GM21619 (cell line): Measurements from ENCODE around the gene TAC3.
"Not testable (repeated sequence)": the region's sequence is repeated elsewhere in the genome, so short reads cannot be mapped to it uniquely, and the experiment has no call there.

ENCODE experiments used
- ATAC-seq: cut with Tn5 transposase; IDR thresholded peaks from one replicate; pipeline ENCODE4 v1.9.1; 2021; ENCODE audit not compliant: unreplicated experiment

The TAC3 gene

GRCh38 chr12:57016348-57016747, at the start of gene TAC3:
Gene TAC3 (minus strand): TSS chr12:57016529. CDS start chr12:57015797, 732 bp downstream.
- ATAC-seq: no peak

- peak; percentile 86 for ATAC-seq
Measured at GRCh38 chr12:57063991-57064685, 47.8 kb upstream of the TAC3 start.

- peak; percentile 57 for ATAC-seq
Measured at GRCh38 chr12:57058454-57058853, 42.1 kb upstream of the TAC3 start.

- ATAC-seq: no peak
Measured at GRCh38 chr12:57057067-57057751, 40.9 kb upstream of the TAC3 start.

GRCh38 chr12:57055824-57056223, 39.5 kb upstream of the TAC3 start:
- ATAC-seq: no peak

GRCh38 chr12:57053901-57054300, 37.6 kb upstream of the TAC3 start:
- ATAC-seq: not testable (repeated sequence)

GRCh38 chr12:57053146-57053545, 36.8 kb upstream of the TAC3 start:
- not testable (repeated sequence) for ATAC-seq

- no peak for ATAC-seq
Measured at GRCh38 chr12:57051011-57051410, 34.7 kb upstream of the TAC3 start.

GRCh38 chr12:57049890-57050289, 33.6 kb upstream of the TAC3 start, which contains the start of gene MYO1A:
Gene MYO1A (minus strand): TSS chr12:57050129. CDS start chr12:57048323, 1,806 bp downstream.
- ATAC-seq: no peak

- no peak for ATAC-seq
Measured at GRCh38 chr12:57049119-57049446, 32.8 kb upstream of the TAC3 start.

- ATAC-seq: no peak
Measured at GRCh38 chr12:57048423-57049118, 32.2 kb upstream of the TAC3 start.

- no peak for ATAC-seq
Measured at GRCh38 chr12:57047981-57048380, 31.7 kb upstream of the TAC3 start.

GRCh38 chr12:57046947-57047890, 30.9 kb upstream of the TAC3 start:
- ATAC-seq: no peak

- no peak for ATAC-seq
Measured at GRCh38 chr12:57046086-57046791, 29.9 kb upstream of the TAC3 start.

- ATAC-seq: no peak
Measured at GRCh38 chr12:57044889-57045288, 28.6 kb upstream of the TAC3 start.

GRCh38 chr12:57044468-57044867, 28.1 kb upstream of the TAC3 start:
- ATAC-seq: no peak

GRCh38 chr12:57042695-57043094, 26.4 kb upstream of the TAC3 start:
- ATAC-seq: no peak

- ATAC-seq: no peak
Measured at GRCh38 chr12:57040750-57041149, 24.4 kb upstream of the TAC3 start.

- no peak for ATAC-seq
Measured at GRCh38 chr12:57040211-57040610, 23.9 kb upstream of the TAC3 start.
